Liver (tissue), 9 donors: Measurements from ENCODE around the gene SH2D7. TPM values are rescaled to one million over a fixed set of nuclear protein-coding genes. Genes with fewer than 3 reads are reported as not detected.

ENCODE experiments used
- DNase-seq: peaks from one replicate; pipeline ENCODE4 v3.0.0-alpha.2; 2017; ENCODE audit warnings: low spot score
- H3K27ac ChIP-seq, 2 donors: one replicate each; pipeline ENCODE4 v1.7.0; 2013; ENCODE audit warnings: inconsistent platforms in 2 of 2, low read length in 2 of 2, control low read depth in 1 of 2, low read depth in 1 of 2, mild to moderate bottlenecking in 1 of 2
- H3K27me3 ChIP-seq, 4 donors: one replicate each; pipeline versions ENCODE4 v1.6.1 to v1.7.0; 2013; ENCODE audit warnings: low read length in 3 of 4, inconsistent platforms in 1 of 4, mild to moderate bottlenecking in 1 of 4, moderate library complexity in 1 of 4; ENCODE audit not compliant: control insufficient read depth in 4 of 4, insufficient read depth in 4 of 4
- H3K36me3 ChIP-seq, 4 donors: one replicate each; pipeline versions ENCODE4 v1.6.1 to v1.7.0; 2013; ENCODE audit warnings: low read length in 3 of 4, mild to moderate bottlenecking in 3 of 4, low read depth in 1 of 4, moderate library complexity in 1 of 4; ENCODE audit not compliant: control insufficient read depth in 4 of 4, insufficient read depth in 3 of 4
- H3K4me1 ChIP-seq, 4 donors: one replicate each; pipeline versions ENCODE4 v1.6.1 to v1.7.0; 2013; ENCODE audit warnings: low read length in 3 of 4, mild to moderate bottlenecking in 3 of 4, moderate library complexity in 1 of 4; ENCODE audit not compliant: control insufficient read depth in 4 of 4, insufficient read depth in 4 of 4
- H3K4me3 ChIP-seq, 3 donors: one replicate each; pipeline versions ENCODE4 v1.6.1 to v1.7.0; 2013; ENCODE audit warnings: low read length in 3 of 3, control low read depth in 1 of 3, low read depth in 1 of 3, mild to moderate bottlenecking in 1 of 3
- H3K9ac ChIP-seq, 2 donors: one replicate each; pipeline ENCODE4 v1.7.0; 2013; ENCODE audit warnings: low read length in 2 of 2, mild to moderate bottlenecking in 2 of 2, moderate library complexity in 2 of 2, control low read depth in 1 of 2, low read depth in 1 of 2
- H3K9me3 ChIP-seq, 4 donors: one replicate each; pipeline versions ENCODE4 v1.6.1 to v1.7.0; 2013; ENCODE audit warnings: low read length in 3 of 4; ENCODE audit not compliant: control insufficient read depth in 4 of 4
- EGR1 ChIP-seq, 2 donors: IDR thresholded peaks; 2 replicates each; pipeline ENCODE4 v1.6.1; 2016 to 2018; ENCODE audit warnings: antibody characterized with exemption in 2 of 2, low read depth in 2 of 2
- FOXA1 ChIP-seq: IDR thresholded peaks from 2 replicates; pipeline ENCODE4 v1.6.1; 2016; ENCODE audit warnings: antibody characterized with exemption
- FOXA2 ChIP-seq: IDR thresholded peaks from 2 replicates; pipeline ENCODE4 v1.6.1; 2016; ENCODE audit warnings: antibody characterized with exemption
- GABPA ChIP-seq, 2 donors: IDR thresholded peaks in 1 of 2; conservative IDR thresholded peaks in 1 of 2; 2 replicates each; pipeline ENCODE4 v1.6.1; 2016; ENCODE audit warnings: antibody characterized with exemption in 2 of 2, mild to moderate bottlenecking in 1 of 2, moderate library complexity in 1 of 2
- HNF4A ChIP-seq, 2 donors: conservative IDR thresholded peaks; 2 replicates each; pipeline ENCODE4 v1.6.1; 2016; ENCODE audit warnings: antibody characterized with exemption in 2 of 2, mild to moderate bottlenecking in 2 of 2
- HNF4G ChIP-seq: IDR thresholded peaks from 2 replicates; pipeline ENCODE4 v1.6.1; 2016; ENCODE audit warnings: antibody characterized with exemption
- RAD21 ChIP-seq, 2 donors: IDR thresholded peaks; 2 replicates each; pipeline ENCODE4 v1.6.1; 2016; ENCODE audit warnings: antibody characterized with exemption in 2 of 2, mild to moderate bottlenecking in 2 of 2
- REST ChIP-seq: IDR thresholded peaks from 2 replicates; pipeline ENCODE4 v1.6.1; 2016; ENCODE audit warnings: antibody characterized with exemption, mild to moderate bottlenecking
- RXRA ChIP-seq, 2 donors: IDR thresholded peaks; 2 replicates each; pipeline ENCODE4 v1.6.1; 2017 to 2018; ENCODE audit warnings: antibody characterized with exemption in 2 of 2, mild to moderate bottlenecking in 1 of 2
- SP1 ChIP-seq: IDR thresholded peaks from 2 replicates; pipeline ENCODE4 v1.6.1; 2018; ENCODE audit warnings: antibody characterized with exemption, mild to moderate bottlenecking
- YY1 ChIP-seq: IDR thresholded peaks from 2 replicates; pipeline ENCODE4 v1.6.1; 2016; ENCODE audit warnings: antibody characterized with exemption, mild to moderate bottlenecking
- WGBS: extraction: QIAGEN DNeasy Blood & Tissue Kit; methylation state at CpG from one replicate; pipeline ENCODE4 v1.1.7; 2013; 5-methylcytosine and 5-hydroxymethylcytosine counted together
- polyA plus RNA-seq, 2 donors: library from polyadenylated mRNA; stranded (reverse) in 1 of 2; unstranded in 1 of 2; fragments of 200-250 nt in 1 of 2; fragments of >200 nt in 1 of 2; fragmentation: Nextera tagmentation in 1 of 2; extraction: Ambion mirVana in 1 of 2; gene quantifications; one replicate each; pipeline versions ENCODE4 v1.2.1 to v1.2.3, GENCODE V29; 2013 to 2015
- total RNA-seq, 2 donors: library from RNA; depleted of rRNA; stranded (reverse); fragments of >200 nt; gene quantifications; one replicate each; pipeline ENCODE4 v1.2.3, GENCODE V29; 2014
- TF ChIP-seq, protein P1 (sequence below): IDR thresholded peaks from 2 replicates; pipeline ENCODE4 v1.6.1; 2016; ENCODE audit warnings: antibody characterized with exemption
- TF ChIP-seq, protein P2 (sequence below): IDR thresholded peaks from 2 replicates; pipeline ENCODE4 v1.6.1; 2016; ENCODE audit warnings: antibody characterized with exemption
- TF ChIP-seq, protein P3 (sequence below): IDR thresholded peaks from 2 replicates; pipeline ENCODE4 v1.6.1; 2016; ENCODE audit warnings: antibody characterized with exemption
- TF ChIP-seq, protein P4 (sequence below): fragments of 150-350 bp; IDR thresholded peaks from 2 replicates; pipeline ENCODE4 v1.5.1; 2017; ENCODE audit warnings: improper control_type of control experiment, low read depth, low read length; ENCODE audit not compliant: missing input control
- donor health status: healthy.
- donor health status: healthy.
- donor health status: healthy.
- donor health status: healthy.
- donor health status: healthy.

The SH2D7 gene
- total and polyA plus RNA-seq, 4 donors: not detected

DNA sequence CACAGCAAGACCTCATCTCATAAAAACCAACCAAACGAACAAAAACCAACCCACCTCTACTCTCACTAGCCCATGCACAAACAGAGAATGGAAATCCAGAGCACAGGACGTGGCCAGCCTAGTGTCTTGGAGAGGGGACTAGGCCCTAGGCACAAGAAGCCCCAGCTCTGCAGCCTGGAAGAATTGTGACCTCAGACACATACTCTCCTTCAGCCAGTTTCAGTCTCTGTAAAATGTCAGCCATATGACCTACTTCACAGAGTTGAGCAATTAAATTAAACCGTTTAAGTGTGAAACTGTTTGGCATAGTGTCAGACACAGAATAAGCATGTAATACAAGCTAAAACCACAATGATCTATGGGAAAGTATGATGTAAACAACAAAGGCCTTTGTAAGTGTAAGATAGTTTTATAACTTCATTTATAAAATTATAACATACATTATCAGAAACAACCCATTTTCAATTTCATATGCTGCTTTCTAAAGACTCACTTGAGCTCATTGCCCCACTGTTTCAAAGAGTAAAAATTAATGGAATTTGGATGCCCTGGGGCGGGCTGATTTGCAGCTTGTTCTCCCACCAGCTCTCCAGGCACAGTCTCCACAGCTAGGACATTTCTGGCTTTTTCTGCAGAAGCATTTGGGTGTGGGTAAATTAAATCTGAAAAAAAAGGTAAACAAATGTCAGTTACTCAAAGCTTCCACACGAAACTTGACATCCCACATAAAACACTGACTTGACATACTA is 47.8 kb upstream of the SH2D7 start:
- Histone ChIP-seq H3K4me3 (no peak overlapping the region), H3K9me3 (no peaks in the 10 kb centered on the region), H3K4me1 (peaks cover under 1 to 22% (median 8%) of the 10 kb centered on the region in 4 donors), H3K27me3 (no peaks in the 10 kb centered on the region), H3K9ac (no peak overlapping the region), H3K36me3 (peaks cover 1 to 29% (median 17%) of the 10 kb centered on the region in 4 donors), H3K27ac (no peak overlapping the region)
- 71% methylated on average over 5 of the region's 5 CpGs for WGBS
- TF ChIP-seq RXRA (IDR thresholded peaks at IDR 0.05) (no peak), EGR1 (IDR thresholded peaks at IDR 0.05; ENCODE audit: low read depth in 2 of 2) (no peak), RAD21 (IDR thresholded peaks at IDR 0.05) (no peak), FOXA1 (no peak), HNF4G (no peak), SP1 (no peak), GABPA (IDR thresholded peaks at IDR 0.05 in 1 of 2, conservative IDR thresholded peaks at IDR 0.05 in 1 of 2) (no peak), FOXA2 (no peak), YY1 (no peak), REST (no peak)
- TF ChIP-seq, protein P1, sequence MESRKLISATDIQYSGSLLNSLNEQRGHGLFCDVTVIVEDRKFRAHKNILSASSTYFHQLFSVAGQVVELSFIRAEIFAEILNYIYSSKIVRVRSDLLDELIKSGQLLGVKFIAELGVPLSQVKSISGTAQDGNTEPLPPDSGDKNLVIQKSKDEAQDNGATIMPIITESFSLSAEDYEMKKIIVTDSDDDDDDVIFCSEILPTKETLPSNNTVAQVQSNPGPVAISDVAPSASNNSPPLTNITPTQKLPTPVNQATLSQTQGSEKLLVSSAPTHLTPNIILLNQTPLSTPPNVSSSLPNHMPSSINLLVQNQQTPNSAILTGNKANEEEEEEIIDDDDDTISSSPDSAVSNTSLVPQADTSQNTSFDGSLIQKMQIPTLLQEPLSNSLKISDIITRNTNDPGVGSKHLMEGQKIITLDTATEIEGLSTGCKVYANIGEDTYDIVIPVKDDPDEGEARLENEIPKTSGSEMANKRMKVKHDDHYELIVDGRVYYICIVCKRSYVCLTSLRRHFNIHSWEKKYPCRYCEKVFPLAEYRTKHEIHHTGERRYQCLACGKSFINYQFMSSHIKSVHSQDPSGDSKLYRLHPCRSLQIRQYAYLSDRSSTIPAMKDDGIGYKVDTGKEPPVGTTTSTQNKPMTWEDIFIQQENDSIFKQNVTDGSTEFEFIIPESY: no peak
- TF ChIP-seq, protein P2, sequence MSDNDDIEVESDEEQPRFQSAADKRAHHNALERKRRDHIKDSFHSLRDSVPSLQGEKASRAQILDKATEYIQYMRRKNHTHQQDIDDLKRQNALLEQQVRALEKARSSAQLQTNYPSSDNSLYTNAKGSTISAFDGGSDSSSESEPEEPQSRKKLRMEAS: no peak
- TF ChIP-seq, protein P3, sequence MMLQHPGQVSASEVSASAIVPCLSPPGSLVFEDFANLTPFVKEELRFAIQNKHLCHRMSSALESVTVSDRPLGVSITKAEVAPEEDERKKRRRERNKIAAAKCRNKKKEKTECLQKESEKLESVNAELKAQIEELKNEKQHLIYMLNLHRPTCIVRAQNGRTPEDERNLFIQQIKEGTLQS: no peak
- no peak for DNase-seq

DNA sequence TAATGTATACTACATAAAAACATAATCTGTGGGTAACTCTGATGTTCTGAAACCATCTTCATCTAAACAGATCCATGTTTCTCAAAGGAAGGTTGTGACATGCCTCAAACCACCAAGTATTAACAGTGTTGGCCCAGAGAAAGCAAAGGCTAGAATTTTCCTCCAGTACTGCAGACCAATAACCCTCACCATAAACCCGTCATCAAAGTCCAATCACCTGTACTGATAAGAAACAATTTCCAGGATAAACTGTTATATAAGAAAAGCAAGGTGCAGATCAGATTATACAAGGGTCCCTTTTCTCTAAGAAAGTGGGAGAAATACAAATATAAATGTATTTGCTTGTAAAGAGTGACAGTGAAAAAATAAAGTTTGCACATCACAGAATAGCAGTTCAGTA is 47.2 kb upstream of the SH2D7 start:
- Histone ChIP-seq H3K27me3 (no peaks in the 10 kb centered on the region), H3K9ac (no peak overlapping the region), H3K4me3 (no peak overlapping the region), H3K27ac (no peak overlapping the region), H3K9me3 (no peaks in the 10 kb centered on the region), H3K36me3 (peaks cover 1 to 35% (median 15%) of the 10 kb centered on the region in 4 donors), H3K4me1 (peaks cover 5 to 28% (median 8%) of the 10 kb centered on the region in 4 donors)
- DNase-seq: no peak
- whole genome bisulfite sequencing: 31% methylated on average over 1 of the region's 1 CpG
- TF ChIP-seq GABPA (IDR thresholded peaks at IDR 0.05 in 1 of 2, conservative IDR thresholded peaks at IDR 0.05 in 1 of 2): no peak
- no peak for TF ChIP-seq YY1
- no peak for TF ChIP-seq FOXA2
- TF ChIP-seq FOXA1: no peak
- no peak for TF ChIP-seq RAD21 (IDR thresholded peaks at IDR 0.05)
- TF ChIP-seq REST: no peak
- no peak for TF ChIP-seq HNF4A (conservative IDR thresholded peaks at IDR 0.05)
- TF ChIP-seq RXRA (IDR thresholded peaks at IDR 0.05): no peak
- TF ChIP-seq SP1: no peak
- TF ChIP-seq, protein P4, sequence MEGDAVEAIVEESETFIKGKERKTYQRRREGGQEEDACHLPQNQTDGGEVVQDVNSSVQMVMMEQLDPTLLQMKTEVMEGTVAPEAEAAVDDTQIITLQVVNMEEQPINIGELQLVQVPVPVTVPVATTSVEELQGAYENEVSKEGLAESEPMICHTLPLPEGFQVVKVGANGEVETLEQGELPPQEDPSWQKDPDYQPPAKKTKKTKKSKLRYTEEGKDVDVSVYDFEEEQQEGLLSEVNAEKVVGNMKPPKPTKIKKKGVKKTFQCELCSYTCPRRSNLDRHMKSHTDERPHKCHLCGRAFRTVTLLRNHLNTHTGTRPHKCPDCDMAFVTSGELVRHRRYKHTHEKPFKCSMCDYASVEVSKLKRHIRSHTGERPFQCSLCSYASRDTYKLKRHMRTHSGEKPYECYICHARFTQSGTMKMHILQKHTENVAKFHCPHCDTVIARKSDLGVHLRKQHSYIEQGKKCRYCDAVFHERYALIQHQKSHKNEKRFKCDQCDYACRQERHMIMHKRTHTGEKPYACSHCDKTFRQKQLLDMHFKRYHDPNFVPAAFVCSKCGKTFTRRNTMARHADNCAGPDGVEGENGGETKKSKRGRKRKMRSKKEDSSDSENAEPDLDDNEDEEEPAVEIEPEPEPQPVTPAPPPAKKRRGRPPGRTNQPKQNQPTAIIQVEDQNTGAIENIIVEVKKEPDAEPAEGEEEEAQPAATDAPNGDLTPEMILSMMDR: no peak
- TF ChIP-seq, protein P2: no peak
- TF ChIP-seq, protein P3: no peak
